HCT116 (cell line): ENCODE data around the gene SUFU. TPM values are rescaled to one million over a fixed set of nuclear protein-coding genes. Genes with fewer than 3 reads are reported as not detected.

ENCODE experiments used
- ATAC-seq: fragments of 200-7000 bp; cut with Tn5 transposase; 2 replicates; pipeline ENCODE4 v1.9.1; 2020; ENCODE audit warnings: mild to moderate bottlenecking, moderate library complexity
- BruUV-seq: library from RNA; stranded (reverse); fragments of 400-500 nt; replicated peaks from 2 replicates; lab custom pipeline; 2021; lab: Mats Ljungman, UMichigan
- CTCF ChIA-PET: fragments of 300-600 bp; sonication (Branson Sonifier 250); formaldehyde crosslinking; loops from one replicate; lab custom pipeline; 2021; ENCODE audit warnings: antibody characterized with exemption; lab: Charles Lee
- POLR2A ChIA-PET: fragments of 300-600, 350-600 bp; sonication (Branson Sonifier 250); formaldehyde crosslinking; loops from one replicate; lab custom pipeline; 2021; ENCODE audit warnings: antibody characterized with exemption; lab: Charles Lee
- RAD21 ChIA-PET, 2 experiments: fragments of 300-600 bp; sonication (Branson Sonifier 250); formaldehyde crosslinking; loops; one replicate each; lab custom pipeline; 2023; ENCODE audit warnings: low total read pairs in 2 of 2; ENCODE audit not compliant: uncharacterized antibody in 2 of 2, unreplicated experiment in 2 of 2, low non-redundant PET in 1 of 2; lab: Charles Lee
- DNase-seq: peaks from one replicate; pipeline ENCODE4 v3.0.0-alpha.2; 2010; ENCODE audit warnings: low read depth, low spot score
- H2AFZ ChIP-seq: fragments of 200-600 bp; shearing (Covaris generic), sonication (generic); 2 replicates; pipeline ENCODE4 v1.6.1; 2017; ENCODE audit warnings: low read depth, mixed run types, mixed read lengths, antibody characterized with exemption, low read length; ENCODE audit not compliant: poor library complexity, severe bottlenecking
- H3K27ac ChIP-seq: 2 replicates; pipeline ENCODE4 v1.5.1; 2012; ENCODE audit warnings: low read depth, low read length
- H3K27me3 ChIP-seq: fragments of 200-600 bp; sonication (generic); 2 replicates; pipeline ENCODE4 v1.6.1; 2016; ENCODE audit warnings: mixed run types, low read length, mixed read lengths; ENCODE audit not compliant: insufficient read depth
- H3K36me3 ChIP-seq, 2 experiments: fragments of 200-500 bp in 1 of 2; fragments of 200-600 bp in 1 of 2; sonication (Bioruptor generic) in 1 of 2; sonication (generic) in 1 of 2; 2 replicates each; pipeline versions ENCODE4 v1.5.1 to v1.6.1; 2014 to 2016; ENCODE audit warnings: low read length in 2 of 2, inconsistent platforms in 1 of 2, mixed read lengths in 1 of 2, mixed run types in 1 of 2; ENCODE audit not compliant: insufficient read depth in 2 of 2, control insufficient read depth in 1 of 2
- H3K4me1 ChIP-seq, 2 experiments: fragments of 200-600 bp in 1 of 2; sonication (generic) in 1 of 2; 2 replicates each; pipeline versions ENCODE4 v1.5.1 to v1.6.1; 2012 to 2017; ENCODE audit warnings: low read length in 2 of 2, inconsistent platforms in 1 of 2, mild to moderate bottlenecking in 1 of 2, mixed read lengths in 1 of 2, mixed run types in 1 of 2, moderate library complexity in 1 of 2; ENCODE audit not compliant: insufficient read depth in 2 of 2, control insufficient read depth in 1 of 2
- H3K4me2 ChIP-seq: fragments of 200-600 bp; sonication (generic); 2 replicates; pipeline ENCODE4 v1.6.1; 2017; ENCODE audit warnings: mixed run types, low read length, mixed read lengths
- H3K4me3 ChIP-seq, 2 experiments: fragments of 200-600 bp in 1 of 2; sonication (generic) in 1 of 2; replicated peaks in 1 of 2; 2 replicates each; pipeline ENCODE4 v1.5.1; 2011 to 2016; ENCODE audit warnings: low read length in 2 of 2, control low read depth in 1 of 2, low read depth in 1 of 2, mild to moderate bottlenecking in 1 of 2, mixed read lengths in 1 of 2, mixed run types in 1 of 2
- H3K79me2 ChIP-seq: fragments of 200-600 bp; sonication (generic); 2 replicates; pipeline ENCODE4 v1.6.1; 2017; ENCODE audit warnings: mild to moderate bottlenecking, mixed run types, low read length, moderate library complexity, mixed read lengths; ENCODE audit not compliant: insufficient read depth
- H3K9ac ChIP-seq: fragments of 200-600 bp; sonication (generic); 2 replicates; pipeline ENCODE4 v1.6.1; 2016; ENCODE audit warnings: low read length, mixed read lengths
- H3K9me2 ChIP-seq: fragments of 200-600 bp; sonication (generic), shearing (Covaris generic); 2 replicates; pipeline ENCODE4 v1.6.1; 2017; ENCODE audit warnings: mixed run types, mild to moderate bottlenecking, moderate library complexity; ENCODE audit not compliant: insufficient read depth
- H3K9me3 ChIP-seq, 2 experiments: fragments of 200-500 bp in 1 of 2; fragments of 200-600 bp in 1 of 2; sonication (Bioruptor generic) in 1 of 2; sonication (generic) in 1 of 2; 2 replicates each; pipeline ENCODE4 v1.6.1; 2014 to 2017; ENCODE audit warnings: low read length in 2 of 2, mixed read lengths in 2 of 2, inconsistent platforms in 1 of 2, low read depth in 1 of 2, mild to moderate bottlenecking in 1 of 2, mixed run types in 1 of 2, moderate library complexity in 1 of 2; ENCODE audit not compliant: control insufficient read depth in 1 of 2, insufficient read depth in 1 of 2
- H4K20me1 ChIP-seq: fragments of 200-600 bp; sonication (generic), shearing (Covaris generic); 2 replicates; pipeline ENCODE4 v1.6.1; 2017; ENCODE audit warnings: mixed run types, mild to moderate bottlenecking, moderate library complexity; ENCODE audit not compliant: insufficient read depth
- ATF3 ChIP-seq: IDR thresholded peaks from 2 replicates; pipeline ENCODE4 v1.6.1; 2012
- CEBPB ChIP-seq: IDR thresholded peaks from 2 replicates; pipeline ENCODE4 v1.6.1; 2012; ENCODE audit warnings: low read depth
- EGR1 ChIP-seq: IDR thresholded peaks from 2 replicates; pipeline ENCODE4 v1.6.1; 2012; ENCODE audit warnings: low read depth
- EZH2phosphoT487 ChIP-seq: fragments of 200-600 bp; IDR thresholded peaks from 2 replicates; pipeline ENCODE4 v1.6.1; 2018; ENCODE audit warnings: antibody characterized with exemption, borderline replicate concordance
- POLR2A ChIP-seq: IDR thresholded peaks from 2 replicates; pipeline ENCODE4 v1.7.0; 2011; ENCODE audit warnings: borderline replicate concordance; ENCODE audit not compliant: insufficient read depth, insufficient read length; ENCODE audit errors: extremely low read depth
- POLR2AphosphoS5 ChIP-seq: IDR thresholded peaks from 2 replicates; pipeline ENCODE4 v1.6.1; 2011; ENCODE audit warnings: mild to moderate bottlenecking, low read depth, low read length, moderate library complexity
- SIN3A ChIP-seq: IDR thresholded peaks from 2 replicates; pipeline ENCODE4 v1.6.1; 2012; ENCODE audit warnings: low read depth
- SRF ChIP-seq: IDR thresholded peaks from 2 replicates; pipeline ENCODE4 v1.6.1; 2012; ENCODE audit warnings: low read depth
- YY1 ChIP-seq: IDR thresholded peaks from 2 replicates; pipeline ENCODE4 v1.6.1; 2011; ENCODE audit warnings: low read length, low read depth, moderate library complexity, mild to moderate bottlenecking; ENCODE audit not compliant: insufficient replicate concordance; ENCODE audit errors: extremely low read depth
- ZNF274 ChIP-seq: fragments of 200-500 bp; sonication (Bioruptor generic); IDR thresholded peaks from 2 replicates; pipeline ENCODE4 v1.6.1; 2014; ENCODE audit warnings: mild to moderate bottlenecking, low read depth, low read length, inconsistent platforms
- intact Hi-C: fragments of 100-400 bp; cut with micrococcal nuclease; formaldehyde crosslinking; loops from 2 replicates; pipeline ENCODE4 v1.10.0; 2022
- total RNA-seq: library from RNA; stranded (reverse); gene quantifications from one replicate; pipeline ENCODE4 v1.2.1, GENCODE V29; 2021; ENCODE audit not compliant: unreplicated experiment
- TF ChIP-seq, protein P1 (sequence below): IDR thresholded peaks from 2 replicates; pipeline ENCODE4 v1.6.1; 2011; ENCODE audit warnings: mild to moderate bottlenecking, low read length, moderate library complexity; ENCODE audit not compliant: insufficient replicate concordance; ENCODE audit errors: extremely low read depth
- TF ChIP-seq, protein P2 (sequence below): IDR thresholded peaks from 2 replicates; pipeline ENCODE4 v1.6.1; 2012

SUFU gene
- total RNA-seq, 1 experiment from 2014 or later: 18.8 TPM

GRCh38 chr10:102645741-102646609 is 142.2 kb downstream of the SUFU start (continued):
- TF ChIP-seq ATF3: no peak
- TF ChIP-seq EZH2phosphoT487: no peak
- no peak for TF ChIP-seq YY1
- TF ChIP-seq POLR2AphosphoS5: peak; percentile 73

DNA sequence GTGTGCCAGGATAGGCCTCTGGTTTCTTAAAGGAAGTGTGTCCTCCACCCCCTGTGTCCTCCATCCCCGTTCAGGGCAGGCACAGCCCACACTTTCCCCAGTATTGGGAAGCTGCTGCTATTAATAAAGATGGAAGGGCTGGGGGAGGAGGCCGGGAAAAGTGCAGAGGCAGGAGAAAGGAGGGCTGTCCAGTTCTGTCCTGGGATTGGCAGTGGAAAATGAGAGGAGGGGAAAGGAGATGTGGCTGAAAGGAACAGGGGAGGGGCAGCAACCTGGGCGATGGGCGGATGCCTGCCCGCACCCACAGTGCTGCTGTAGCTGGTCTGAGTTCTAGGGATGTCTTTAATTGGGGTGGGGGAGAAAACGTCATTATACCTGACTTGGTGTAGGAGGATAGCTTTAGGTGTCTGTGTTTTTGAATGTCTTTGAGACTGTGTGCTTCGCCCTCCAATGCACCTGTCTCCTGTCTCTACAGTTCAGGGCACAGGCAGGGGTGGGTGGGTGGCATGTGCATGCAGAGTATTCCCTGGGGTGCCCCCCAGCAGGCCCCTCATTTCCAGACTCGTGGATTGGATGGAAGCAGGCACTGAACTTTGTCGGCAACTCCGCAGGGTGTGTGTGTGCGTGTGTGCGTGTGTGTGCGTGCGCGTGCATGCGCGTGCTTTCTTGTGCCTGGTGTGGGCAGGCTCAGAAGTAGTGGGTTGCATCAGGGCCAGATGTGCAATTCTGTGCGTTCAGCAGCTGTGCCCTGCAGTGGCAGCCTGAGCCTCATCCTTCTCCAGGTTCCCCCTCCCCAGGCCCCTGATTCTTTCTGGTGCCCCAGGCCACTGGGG is 143.1 kb downstream of the SUFU start:
- Histone ChIP-seq H3K4me3 (peak overlapping the region; percentile 79 to 97), H3K27ac (peak overlapping the region; percentile 86), H3K27me3 (no peaks in the 10 kb centered on the region), H3K79me2 (peaks cover 76% of the 10 kb centered on the region), H3K9me2 (no peaks in the 10 kb centered on the region), H3K9me3 (no peaks in the 10 kb centered on the region), H3K4me1 (peaks cover 11 to 41% of the 10 kb centered on the region in 2 experiments), H2AFZ (no peak overlapping the region), H3K36me3 (peaks cover 2 to 21% of the 10 kb centered on the region in 2 experiments; a peak in 1 of 4 replicates), H4K20me1 (no peaks in the 10 kb centered on the region; the same call in 1 of the 2 replicates), H3K9ac (peak overlapping the region; percentile 67), H3K4me2 (peak overlapping the region; percentile 95)
- CTCF ChIA-PET: interaction anchor here (1.3 to 2.8 kb wide), 3 partner anchors 23 to 417 kb away, joined by 5 to 13 read pairs (median 5); no protein-coding TSS in a partner anchor
- no TSS peak for BruUV-seq
- DNase-seq (peak; percentile 32), ATAC-seq (peak; percentile 1; the same call in 1 of the 2 replicates)
- no peak for TF ChIP-seq POLR2A
- TF ChIP-seq, protein P1, sequence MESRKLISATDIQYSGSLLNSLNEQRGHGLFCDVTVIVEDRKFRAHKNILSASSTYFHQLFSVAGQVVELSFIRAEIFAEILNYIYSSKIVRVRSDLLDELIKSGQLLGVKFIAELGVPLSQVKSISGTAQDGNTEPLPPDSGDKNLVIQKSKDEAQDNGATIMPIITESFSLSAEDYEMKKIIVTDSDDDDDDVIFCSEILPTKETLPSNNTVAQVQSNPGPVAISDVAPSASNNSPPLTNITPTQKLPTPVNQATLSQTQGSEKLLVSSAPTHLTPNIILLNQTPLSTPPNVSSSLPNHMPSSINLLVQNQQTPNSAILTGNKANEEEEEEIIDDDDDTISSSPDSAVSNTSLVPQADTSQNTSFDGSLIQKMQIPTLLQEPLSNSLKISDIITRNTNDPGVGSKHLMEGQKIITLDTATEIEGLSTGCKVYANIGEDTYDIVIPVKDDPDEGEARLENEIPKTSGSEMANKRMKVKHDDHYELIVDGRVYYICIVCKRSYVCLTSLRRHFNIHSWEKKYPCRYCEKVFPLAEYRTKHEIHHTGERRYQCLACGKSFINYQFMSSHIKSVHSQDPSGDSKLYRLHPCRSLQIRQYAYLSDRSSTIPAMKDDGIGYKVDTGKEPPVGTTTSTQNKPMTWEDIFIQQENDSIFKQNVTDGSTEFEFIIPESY: no peak
- TF ChIP-seq EZH2phosphoT487: no peak
- no peak for TF ChIP-seq CEBPB
- no peak for TF ChIP-seq SRF
- TF ChIP-seq ZNF274: no peak
- TF ChIP-seq, protein P2, sequence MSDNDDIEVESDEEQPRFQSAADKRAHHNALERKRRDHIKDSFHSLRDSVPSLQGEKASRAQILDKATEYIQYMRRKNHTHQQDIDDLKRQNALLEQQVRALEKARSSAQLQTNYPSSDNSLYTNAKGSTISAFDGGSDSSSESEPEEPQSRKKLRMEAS: no peak
- no peak for TF ChIP-seq SIN3A
- TF ChIP-seq ATF3: no peak
- no peak for TF ChIP-seq EGR1
- no peak for TF ChIP-seq POLR2AphosphoS5
- POLR2A ChIA-PET: interaction anchor here (1.0 to 1.6 kb wide), 7 partner anchors 12 to 144 kb away, joined by 3 to 10 read pairs (median 5); partner anchors contain the start of genes ACTR1A, ARL3 and SFXN2
- intact Hi-C loops: loop anchor here (1.0 kb wide), 3 partner anchors 22 to 144 kb away; partner anchors contain the start of gene SUFU
- RAD21 ChIA-PET: no interaction called here
